GM23338 (cell line): ENCODE measurements around the gene DACH2. TPM values are rescaled to one million over a fixed set of nuclear protein-coding genes. Genes with fewer than 3 reads are reported as not detected.

Source experiments
- ATAC-seq: fragments of 200-7000 bp; cut with Tn5 transposase; 3 replicates; pipeline ENCODE4 v1.9.1; 2020
- DNase-seq: peaks from one replicate; pipeline ENCODE4 v3.0.0-alpha.2; 2015; ENCODE audit warnings: low spot score
- H2AFZ ChIP-seq: fragments of 200-600 bp; sonication (generic); 2 replicates; pipeline ENCODE4 v1.8.0; 2016; ENCODE audit warnings: antibody characterized with exemption, mild to moderate bottlenecking, moderate library complexity
- H3F3A ChIP-seq: fragments of 200-600 bp; sonication (generic); replicated peaks from 2 replicates; pipeline ENCODE4 v1.8.0; 2017; ENCODE audit warnings: antibody characterized with exemption, mixed run types, low read depth
- H3K27ac ChIP-seq: fragments of 200-600 bp; sonication (generic); 2 replicates; pipeline ENCODE4 v1.6.1; 2016; ENCODE audit warnings: low read depth
- H3K27me3 ChIP-seq: fragments of 200-600 bp; sonication (generic); 2 replicates; pipeline ENCODE4 v1.8.0; 2016; ENCODE audit warnings: mild to moderate bottlenecking, mixed run types, moderate library complexity; ENCODE audit not compliant: insufficient read depth
- H3K36me3 ChIP-seq: fragments of 200-600 bp; sonication (generic); 2 replicates; pipeline ENCODE4 v1.8.0; 2016; ENCODE audit warnings: mild to moderate bottlenecking; ENCODE audit not compliant: insufficient read depth
- H3K4me1 ChIP-seq: fragments of 200-600 bp; sonication (generic); 2 replicates; pipeline ENCODE4 v1.8.0; 2016; ENCODE audit warnings: mild to moderate bottlenecking, moderate library complexity; ENCODE audit not compliant: insufficient read depth
- H3K4me2 ChIP-seq: fragments of 200-600 bp; sonication (generic); 2 replicates; pipeline ENCODE4 v1.7.1; 2017; ENCODE audit warnings: mixed run types
- H3K4me3 ChIP-seq: fragments of 200-600 bp; sonication (generic); 2 replicates; pipeline ENCODE4 v1.6.1; 2016; ENCODE audit warnings: mixed run types
- H3K79me2 ChIP-seq: fragments of 200-600 bp; sonication (generic); replicated peaks from 2 replicates; pipeline ENCODE4 v1.8.0; 2017; ENCODE audit warnings: mild to moderate bottlenecking; ENCODE audit not compliant: insufficient read depth
- H3K9me2 ChIP-seq: fragments of 200-600 bp; sonication (generic); 2 replicates; pipeline ENCODE4 v1.8.0; 2017; ENCODE audit not compliant: insufficient read depth
- H4K20me1 ChIP-seq: fragments of 200-600 bp; sonication (generic); replicated peaks from 2 replicates; pipeline ENCODE4 v1.8.0; 2017; ENCODE audit warnings: mild to moderate bottlenecking; ENCODE audit not compliant: insufficient read depth
- H3K27ac Mint-ChIP-seq: 2 replicates; pipeline ENCODE4 v1.8.0; 2020; ENCODE audit warnings: inconsistent platforms, mild to moderate bottlenecking, moderate library complexity, mixed read lengths
- H3K27me3 Mint-ChIP-seq: 3 replicates; pipeline ENCODE4 v1.8.0; 2022; ENCODE audit warnings: low read depth, mild to moderate bottlenecking, moderate library complexity, mixed read lengths, inconsistent platforms; ENCODE audit not compliant: insufficient read depth, poor library complexity
- H3K36me3 Mint-ChIP-seq: 3 replicates; pipeline ENCODE4 v1.8.0; 2021; ENCODE audit warnings: low read depth, mild to moderate bottlenecking, inconsistent platforms, moderate library complexity, mixed read lengths
- H3K4me1 Mint-ChIP-seq: 3 replicates; pipeline ENCODE4 v1.8.0; 2020; ENCODE audit warnings: mild to moderate bottlenecking, inconsistent platforms, mixed read lengths
- H3K4me3 Mint-ChIP-seq: 3 replicates; pipeline ENCODE4 v1.8.0; 2021; ENCODE audit warnings: moderate library complexity, mild to moderate bottlenecking, inconsistent platforms, mixed read lengths
- H3K9me3 Mint-ChIP-seq: 3 replicates; pipeline ENCODE4 v1.8.0; 2020; ENCODE audit warnings: moderate library complexity, mild to moderate bottlenecking, inconsistent platforms, mixed read lengths
- CREB1 ChIP-seq: fragments of 250-450 bp; sonication (Bioruptor Pico); IDR thresholded peaks from 2 replicates; pipeline ENCODE4 v1.5.0; 2020; ENCODE audit warnings: low read depth, mild to moderate bottlenecking, moderate library complexity
- EZH2 ChIP-seq: fragments of 200-600 bp; sonication (generic); IDR thresholded peaks from one replicate; pipeline ENCODE4 v1.8.0; 2017; ENCODE audit warnings: antibody characterized with exemption, mild to moderate bottlenecking, low read depth; ENCODE audit not compliant: unreplicated experiment
- EZH2phosphoT487 ChIP-seq: fragments of 200-600 bp; sonication (generic); IDR thresholded peaks from one replicate; pipeline ENCODE4 v1.8.1; 2018; ENCODE audit warnings: antibody characterized with exemption; ENCODE audit not compliant: unreplicated experiment
- JUNB ChIP-seq: IDR thresholded peaks from one replicate; pipeline ENCODE4 v1.6.1; 2016; ENCODE audit warnings: antibody characterized with exemption; ENCODE audit not compliant: unreplicated experiment
- NANOG ChIP-seq: IDR thresholded peaks from 2 replicates; pipeline ENCODE4 v1.6.1; 2016; ENCODE audit warnings: antibody characterized with exemption, borderline replicate concordance
- POLR2AphosphoS5 ChIP-seq: IDR thresholded peaks from 2 replicates; pipeline ENCODE4 v1.6.1; 2016; ENCODE audit warnings: antibody characterized with exemption, low read depth
- STAT1 ChIP-seq: IDR thresholded peaks from one replicate; pipeline ENCODE4 v1.6.1; 2016; ENCODE audit warnings: antibody characterized with exemption; ENCODE audit not compliant: unreplicated experiment
- ZNF114 ChIP-seq: fragments of 250-450 bp; sonication (Bioruptor Pico); IDR thresholded peaks from 2 replicates; pipeline ENCODE4 v1.5.0; 2020; ENCODE audit warnings: mild to moderate bottlenecking, moderate library complexity
- ZNF331 ChIP-seq: fragments of 250-450 bp; sonication (Bioruptor Pico); IDR thresholded peaks from 2 replicates; pipeline ENCODE4 v1.5.0; 2020; ENCODE audit warnings: low read depth, mild to moderate bottlenecking, moderate library complexity
- polyA plus RNA-seq: library from polyadenylated mRNA; unstranded; fragments of >200 nt; fragmentation: Nextera tagmentation; extraction: Ambion mirVana; gene quantifications from 2 replicates; pipeline ENCODE4 v1.2.1, GENCODE V29; 2016
- total RNA-seq: library from RNA; depleted of rRNA; stranded (reverse); fragments of >200 nt; shearing (Covaris generic); gene quantifications from 2 replicates; pipeline ENCODE4 v1.2.3, GENCODE V29; 2014
- TF ChIP-seq, protein P1 (sequence below): IDR thresholded peaks from 2 replicates; pipeline ENCODE4 v1.6.1; 2016; ENCODE audit warnings: antibody characterized with exemption
- TF ChIP-seq, protein P2 (sequence below): IDR thresholded peaks from one replicate; pipeline ENCODE4 v1.6.1; 2018; ENCODE audit warnings: antibody characterized with exemption; ENCODE audit not compliant: unreplicated experiment
- TF ChIP-seq, protein P3 (sequence below), 2 experiments: fragments of 200-600 bp in 1 of 2; sonication (generic) in 1 of 2; conservative IDR thresholded peaks; 2 replicates each; pipeline versions ENCODE4 v1.5.1 to v1.6.1; 2016 to 2017; ENCODE audit warnings: antibody characterized with exemption in 2 of 2, low read depth in 2 of 2, mild to moderate bottlenecking in 2 of 2, moderate library complexity in 1 of 2
- TF ChIP-seq, protein P4 (sequence below): fragments of 250-450 bp; sonication (Bioruptor Pico); IDR thresholded peaks from 2 replicates; pipeline ENCODE4 v1.5.0; 2020; ENCODE audit warnings: mild to moderate bottlenecking, moderate library complexity

The DACH2 gene
- total and polyA plus RNA-seq, 2 experiments from 2014 or later = 2.4 to 4.6 TPM

DNA sequence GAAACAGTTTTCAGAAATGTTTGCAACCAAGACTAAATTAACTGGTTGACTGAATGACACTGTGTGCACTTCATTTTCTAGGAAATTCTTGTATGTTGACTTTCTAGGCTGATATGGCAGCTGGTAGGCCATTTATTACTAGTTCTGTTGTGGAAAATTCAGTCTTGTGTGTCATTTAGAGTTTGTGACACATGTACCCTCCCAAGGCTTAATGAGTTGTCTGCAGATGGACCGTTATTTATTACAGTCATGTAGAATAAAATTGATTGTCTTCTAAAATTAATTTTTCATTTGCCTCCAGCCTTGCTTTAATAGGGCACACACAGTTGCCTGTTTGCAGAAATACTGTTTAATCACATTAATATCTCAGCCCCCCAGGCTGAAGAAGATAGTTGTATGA lies 30.7 kb downstream of the DACH2 start:
- H3K27ac ChIP-seq = no peak overlapping the region
- H3F3A ChIP-seq = no peaks in the 10 kb centered on the region
- Mint-ChIP-seq H3K27ac (no peak overlapping the region), H3K27me3 (no peaks in the 10 kb centered on the region), H3K9me3 (peaks cover 2% of the 10 kb centered on the region; the same call in 1 of the 3 replicates), H3K36me3 (no peaks in the 10 kb centered on the region), H3K4me3 (no peak overlapping the region), H3K4me1 (no peaks in the 10 kb centered on the region)
- no peaks in the 10 kb centered on the region for H3K9me2 ChIP-seq
- no peak for ATAC-seq
- H2AFZ ChIP-seq = no peak overlapping the region
- no peaks in the 10 kb centered on the region for H3K79me2 ChIP-seq
- H3K36me3 ChIP-seq = no peaks in the 10 kb centered on the region
- H3K4me1 ChIP-seq = no peaks in the 10 kb centered on the region
- no peak overlapping the region for H3K4me2 ChIP-seq
- no peak for TF ChIP-seq CREB1 (CRISPR knock-in tag)
- TF ChIP-seq, protein P1, sequence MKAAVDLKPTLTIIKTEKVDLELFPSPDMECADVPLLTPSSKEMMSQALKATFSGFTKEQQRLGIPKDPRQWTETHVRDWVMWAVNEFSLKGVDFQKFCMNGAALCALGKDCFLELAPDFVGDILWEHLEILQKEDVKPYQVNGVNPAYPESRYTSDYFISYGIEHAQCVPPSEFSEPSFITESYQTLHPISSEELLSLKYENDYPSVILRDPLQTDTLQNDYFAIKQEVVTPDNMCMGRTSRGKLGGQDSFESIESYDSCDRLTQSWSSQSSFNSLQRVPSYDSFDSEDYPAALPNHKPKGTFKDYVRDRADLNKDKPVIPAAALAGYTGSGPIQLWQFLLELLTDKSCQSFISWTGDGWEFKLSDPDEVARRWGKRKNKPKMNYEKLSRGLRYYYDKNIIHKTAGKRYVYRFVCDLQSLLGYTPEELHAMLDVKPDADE = no peak
- TF ChIP-seq, protein P2, sequence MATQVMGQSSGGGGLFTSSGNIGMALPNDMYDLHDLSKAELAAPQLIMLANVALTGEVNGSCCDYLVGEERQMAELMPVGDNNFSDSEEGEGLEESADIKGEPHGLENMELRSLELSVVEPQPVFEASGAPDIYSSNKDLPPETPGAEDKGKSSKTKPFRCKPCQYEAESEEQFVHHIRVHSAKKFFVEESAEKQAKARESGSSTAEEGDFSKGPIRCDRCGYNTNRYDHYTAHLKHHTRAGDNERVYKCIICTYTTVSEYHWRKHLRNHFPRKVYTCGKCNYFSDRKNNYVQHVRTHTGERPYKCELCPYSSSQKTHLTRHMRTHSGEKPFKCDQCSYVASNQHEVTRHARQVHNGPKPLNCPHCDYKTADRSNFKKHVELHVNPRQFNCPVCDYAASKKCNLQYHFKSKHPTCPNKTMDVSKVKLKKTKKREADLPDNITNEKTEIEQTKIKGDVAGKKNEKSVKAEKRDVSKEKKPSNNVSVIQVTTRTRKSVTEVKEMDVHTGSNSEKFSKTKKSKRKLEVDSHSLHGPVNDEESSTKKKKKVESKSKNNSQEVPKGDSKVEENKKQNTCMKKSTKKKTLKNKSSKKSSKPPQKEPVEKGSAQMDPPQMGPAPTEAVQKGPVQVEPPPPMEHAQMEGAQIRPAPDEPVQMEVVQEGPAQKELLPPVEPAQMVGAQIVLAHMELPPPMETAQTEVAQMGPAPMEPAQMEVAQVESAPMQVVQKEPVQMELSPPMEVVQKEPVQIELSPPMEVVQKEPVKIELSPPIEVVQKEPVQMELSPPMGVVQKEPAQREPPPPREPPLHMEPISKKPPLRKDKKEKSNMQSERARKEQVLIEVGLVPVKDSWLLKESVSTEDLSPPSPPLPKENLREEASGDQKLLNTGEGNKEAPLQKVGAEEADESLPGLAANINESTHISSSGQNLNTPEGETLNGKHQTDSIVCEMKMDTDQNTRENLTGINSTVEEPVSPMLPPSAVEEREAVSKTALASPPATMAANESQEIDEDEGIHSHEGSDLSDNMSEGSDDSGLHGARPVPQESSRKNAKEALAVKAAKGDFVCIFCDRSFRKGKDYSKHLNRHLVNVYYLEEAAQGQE = no peak
- TF ChIP-seq EZH2 = no peak
- TF ChIP-seq ZNF114 (CRISPR knock-in tag) = no peak
- TF ChIP-seq STAT1 = no peak
- no peak for TF ChIP-seq JUNB
- TF ChIP-seq EZH2phosphoT487 = no peak
- no peak for TF ChIP-seq POLR2AphosphoS5
- TF ChIP-seq, protein P3, sequence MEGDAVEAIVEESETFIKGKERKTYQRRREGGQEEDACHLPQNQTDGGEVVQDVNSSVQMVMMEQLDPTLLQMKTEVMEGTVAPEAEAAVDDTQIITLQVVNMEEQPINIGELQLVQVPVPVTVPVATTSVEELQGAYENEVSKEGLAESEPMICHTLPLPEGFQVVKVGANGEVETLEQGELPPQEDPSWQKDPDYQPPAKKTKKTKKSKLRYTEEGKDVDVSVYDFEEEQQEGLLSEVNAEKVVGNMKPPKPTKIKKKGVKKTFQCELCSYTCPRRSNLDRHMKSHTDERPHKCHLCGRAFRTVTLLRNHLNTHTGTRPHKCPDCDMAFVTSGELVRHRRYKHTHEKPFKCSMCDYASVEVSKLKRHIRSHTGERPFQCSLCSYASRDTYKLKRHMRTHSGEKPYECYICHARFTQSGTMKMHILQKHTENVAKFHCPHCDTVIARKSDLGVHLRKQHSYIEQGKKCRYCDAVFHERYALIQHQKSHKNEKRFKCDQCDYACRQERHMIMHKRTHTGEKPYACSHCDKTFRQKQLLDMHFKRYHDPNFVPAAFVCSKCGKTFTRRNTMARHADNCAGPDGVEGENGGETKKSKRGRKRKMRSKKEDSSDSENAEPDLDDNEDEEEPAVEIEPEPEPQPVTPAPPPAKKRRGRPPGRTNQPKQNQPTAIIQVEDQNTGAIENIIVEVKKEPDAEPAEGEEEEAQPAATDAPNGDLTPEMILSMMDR (conservative IDR thresholded peaks at IDR 0.05; ENCODE audit: low read depth in 2 of 2) = no peak
- TF ChIP-seq, protein P4, sequence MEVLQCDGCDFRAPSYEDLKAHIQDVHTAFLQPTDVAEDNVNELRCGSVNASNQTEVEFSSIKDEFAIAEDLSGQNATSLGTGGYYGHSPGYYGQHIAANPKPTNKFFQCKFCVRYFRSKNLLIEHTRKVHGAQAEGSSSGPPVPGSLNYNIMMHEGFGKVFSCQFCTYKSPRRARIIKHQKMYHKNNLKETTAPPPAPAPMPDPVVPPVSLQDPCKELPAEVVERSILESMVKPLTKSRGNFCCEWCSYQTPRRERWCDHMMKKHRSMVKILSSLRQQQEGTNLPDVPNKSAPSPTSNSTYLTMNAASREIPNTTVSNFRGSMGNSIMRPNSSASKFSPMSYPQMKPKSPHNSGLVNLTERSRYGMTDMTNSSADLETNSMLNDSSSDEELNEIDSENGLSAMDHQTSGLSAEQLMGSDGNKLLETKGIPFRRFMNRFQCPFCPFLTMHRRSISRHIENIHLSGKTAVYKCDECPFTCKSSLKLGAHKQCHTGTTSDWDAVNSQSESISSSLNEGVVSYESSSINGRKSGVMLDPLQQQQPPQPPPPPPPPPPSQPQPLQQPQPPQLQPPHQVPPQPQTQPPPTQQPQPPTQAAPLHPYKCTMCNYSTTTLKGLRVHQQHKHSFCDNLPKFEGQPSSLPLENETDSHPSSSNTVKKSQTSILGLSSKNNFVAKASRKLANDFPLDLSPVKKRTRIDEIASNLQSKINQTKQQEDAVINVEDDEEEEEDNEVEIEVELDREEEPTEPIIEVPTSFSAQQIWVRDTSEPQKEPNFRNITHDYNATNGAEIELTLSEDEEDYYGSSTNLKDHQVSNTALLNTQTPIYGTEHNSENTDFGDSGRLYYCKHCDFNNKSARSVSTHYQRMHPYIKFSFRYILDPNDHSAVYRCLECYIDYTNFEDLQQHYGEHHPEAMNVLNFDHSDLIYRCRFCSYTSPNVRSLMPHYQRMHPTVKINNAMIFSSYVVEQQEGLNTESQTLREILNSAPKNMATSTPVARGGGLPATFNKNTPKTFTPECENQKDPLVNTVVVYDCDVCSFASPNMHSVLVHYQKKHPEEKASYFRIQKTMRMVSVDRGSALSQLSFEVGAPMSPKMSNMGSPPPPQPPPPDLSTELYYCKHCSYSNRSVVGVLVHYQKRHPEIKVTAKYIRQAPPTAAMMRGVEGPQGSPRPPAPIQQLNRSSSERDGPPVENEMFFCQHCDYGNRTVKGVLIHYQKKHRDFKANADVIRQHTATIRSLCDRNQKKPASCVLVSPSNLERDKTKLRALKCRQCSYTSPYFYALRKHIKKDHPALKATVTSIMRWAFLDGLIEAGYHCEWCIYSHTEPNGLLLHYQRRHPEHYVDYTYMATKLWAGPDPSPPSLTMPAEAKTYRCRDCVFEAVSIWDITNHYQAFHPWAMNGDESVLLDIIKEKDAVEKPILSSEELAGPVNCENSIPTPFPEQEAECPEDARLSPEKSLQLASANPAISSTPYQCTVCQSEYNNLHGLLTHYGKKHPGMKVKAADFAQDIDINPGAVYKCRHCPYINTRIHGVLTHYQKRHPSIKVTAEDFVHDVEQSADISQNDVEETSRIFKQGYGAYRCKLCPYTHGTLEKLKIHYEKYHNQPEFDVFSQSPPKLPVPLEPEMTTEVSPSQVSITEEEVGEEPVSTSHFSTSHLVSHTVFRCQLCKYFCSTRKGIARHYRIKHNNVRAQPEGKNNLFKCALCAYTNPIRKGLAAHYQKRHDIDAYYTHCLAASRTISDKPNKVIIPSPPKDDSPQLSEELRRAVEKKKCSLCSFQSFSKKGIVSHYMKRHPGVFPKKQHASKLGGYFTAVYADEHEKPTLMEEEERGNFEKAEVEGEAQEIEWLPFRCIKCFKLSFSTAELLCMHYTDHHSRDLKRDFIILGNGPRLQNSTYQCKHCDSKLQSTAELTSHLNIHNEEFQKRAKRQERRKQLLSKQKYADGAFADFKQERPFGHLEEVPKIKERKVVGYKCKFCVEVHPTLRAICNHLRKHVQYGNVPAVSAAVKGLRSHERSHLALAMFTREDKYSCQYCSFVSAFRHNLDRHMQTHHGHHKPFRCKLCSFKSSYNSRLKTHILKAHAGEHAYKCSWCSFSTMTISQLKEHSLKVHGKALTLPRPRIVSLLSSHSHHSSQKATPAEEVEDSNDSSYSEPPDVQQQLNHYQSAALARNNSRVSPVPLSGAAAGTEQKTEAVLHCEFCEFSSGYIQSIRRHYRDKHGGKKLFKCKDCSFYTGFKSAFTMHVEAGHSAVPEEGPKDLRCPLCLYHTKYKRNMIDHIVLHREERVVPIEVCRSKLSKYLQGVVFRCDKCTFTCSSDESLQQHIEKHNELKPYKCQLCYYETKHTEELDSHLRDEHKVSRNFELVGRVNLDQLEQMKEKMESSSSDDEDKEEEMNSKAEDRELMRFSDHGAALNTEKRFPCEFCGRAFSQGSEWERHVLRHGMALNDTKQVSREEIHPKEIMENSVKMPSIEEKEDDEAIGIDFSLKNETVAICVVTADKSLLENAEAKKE (CRISPR knock-in tag) = no peak
- TF ChIP-seq NANOG = no peak
- TF ChIP-seq ZNF331 (CRISPR knock-in tag) = no peak
- H3K4me3 ChIP-seq = no peak overlapping the region
- no peak for DNase-seq
- no peaks in the 10 kb centered on the region for H4K20me1 ChIP-seq
- H3K27me3 ChIP-seq = no peaks in the 10 kb centered on the region
